ENCODE results near the gene PTPRO.

The PTPRO gene

GRCh38 chr12:15322164-15323061 is at the start of gene PTPRO:
Gene PTPRO (plus strand): TSS chr12:15322508.
- DNase-seq (ENCODE audit: low read depth, low spot score) = peak; percentile 49

- no peak for DNase-seq (ENCODE audit: low read depth, low spot score)
Measured at GRCh38 chr12:15273896-15274295, 48.4 kb upstream of the PTPRO start.

- DNase-seq (ENCODE audit: low read depth, low spot score) = no peak
Measured at GRCh38 chr12:15274561-15274967, 47.7 kb upstream of the PTPRO start.

GRCh38 chr12:15276088-15276698 is 46.1 kb upstream of the PTPRO start:
- peak; percentile 64 for DNase-seq (ENCODE audit: low read depth, low spot score)

GRCh38 chr12:15278816-15279658 is 43.3 kb upstream of the PTPRO start:
- DNase-seq (ENCODE audit: low read depth, low spot score) = peak; percentile 59

GRCh38 chr12:15280930-15281329 is 41.4 kb upstream of the PTPRO start:
- no peak for DNase-seq (ENCODE audit: low read depth, low spot score)

GRCh38 chr12:15289192-15289591 is 33.1 kb upstream of the PTPRO start:
- DNase-seq (ENCODE audit: low read depth, low spot score) = no peak

GRCh38 chr12:15293731-15294130 is 28.6 kb upstream of the PTPRO start:
- DNase-seq (ENCODE audit: low read depth, low spot score) = no peak

- no peak for DNase-seq (ENCODE audit: low read depth, low spot score)
Measured at GRCh38 chr12:15299947-15300346, 22.4 kb upstream of the PTPRO start.

- DNase-seq (ENCODE audit: low read depth, low spot score) = no peak
Measured at GRCh38 chr12:15304296-15304695, 18.0 kb upstream of the PTPRO start.

- no peak for DNase-seq (ENCODE audit: low read depth, low spot score)
Measured at GRCh38 chr12:15306605-15307004, 15.7 kb upstream of the PTPRO start.

- DNase-seq (ENCODE audit: low read depth, low spot score) = no peak
Measured at GRCh38 chr12:15307079-15307478, 15.2 kb upstream of the PTPRO start.

GRCh38 chr12:15318841-15319240 is 3.5 kb upstream of the PTPRO start:
- no peak for DNase-seq (ENCODE audit: low read depth, low spot score)

- no peak for DNase-seq (ENCODE audit: low read depth, low spot score)
Measured at GRCh38 chr12:15320881-15321280, 1.4 kb upstream of the PTPRO start.

GRCh38 chr12:15323480-15323879 is 1.2 kb downstream of the PTPRO start:
- DNase-seq (ENCODE audit: low read depth, low spot score) = no peak

GRCh38 chr12:15329891-15330290 is 7.6 kb downstream of the PTPRO start:
- no peak for DNase-seq (ENCODE audit: low read depth, low spot score)

- DNase-seq (ENCODE audit: low read depth, low spot score) = no peak
Measured at GRCh38 chr12:15334225-15334624, 11.9 kb downstream of the PTPRO start.

- DNase-seq (ENCODE audit: low read depth, low spot score) = no peak
Measured at GRCh38 chr12:15335959-15336358, 13.7 kb downstream of the PTPRO start.

GRCh38 chr12:15336768-15337553 is 14.7 kb downstream of the PTPRO start:
- peak; percentile 34 for DNase-seq (ENCODE audit: low read depth, low spot score)

- no peak for DNase-seq (ENCODE audit: low read depth, low spot score)
Measured at GRCh38 chr12:15341371-15341770, 19.1 kb downstream of the PTPRO start.

GRCh38 chr12:15344561-15344960 is 22.3 kb downstream of the PTPRO start:
- no peak for DNase-seq (ENCODE audit: low read depth, low spot score)

All from astrocyte of the hippocampus (primary cell).